Endodermal cell (in vitro differentiated cells): Measurements from ENCODE around the gene CCR2. TPM values are rescaled to one million over a fixed set of nuclear protein-coding genes. Genes with fewer than 3 reads are reported as not detected.
A peak's percentile ranks its signal among the peaks of the same experiment; 100 is the strongest.
"Not testable (repeated sequence)": the region's sequence is repeated elsewhere in the genome, so short reads cannot be mapped to it uniquely, and the experiment has no call there.

Experiments used
- DNase-seq: peaks from one replicate; pipeline ENCODE4 v3.0.0-alpha.2; 2017
- H3K27ac ChIP-seq: 2 replicates; pipeline ENCODE4 v1.5.1; 2013; ENCODE audit warnings: mild to moderate bottlenecking, low read depth, low read length, moderate library complexity
- H3K27me3 ChIP-seq: 2 replicates; pipeline ENCODE4 v1.6.1; 2013; ENCODE audit warnings: mild to moderate bottlenecking, low read length, moderate library complexity; ENCODE audit not compliant: insufficient read depth, control insufficient read depth, poor library complexity, severe bottlenecking
- H3K36me3 ChIP-seq: 2 replicates; pipeline ENCODE4 v1.7.0; 2013; ENCODE audit warnings: mild to moderate bottlenecking, low read length, moderate library complexity; ENCODE audit not compliant: control insufficient read depth, insufficient read depth
- H3K4me1 ChIP-seq: one replicate; pipeline ENCODE4 v1.7.0; 2013; ENCODE audit warnings: low read length; ENCODE audit not compliant: control insufficient read depth, insufficient read depth
- H3K4me3 ChIP-seq: 2 replicates; pipeline ENCODE4 v1.5.1; 2013; ENCODE audit warnings: mild to moderate bottlenecking, low read length, moderate library complexity
- H3K9ac ChIP-seq: 2 replicates; pipeline ENCODE4 v1.6.1; 2013; ENCODE audit warnings: mild to moderate bottlenecking, low read length, moderate library complexity; ENCODE audit not compliant: poor library complexity, severe bottlenecking; ENCODE audit errors: extremely low read depth
- H3K9me3 ChIP-seq: 2 replicates; pipeline ENCODE4 v1.6.1; 2013; ENCODE audit warnings: mild to moderate bottlenecking, low read length, moderate library complexity; ENCODE audit not compliant: control insufficient read depth
- H3K27ac Mint-ChIP-seq: 2 replicates; pipeline ENCODE4 v1.8.0; 2020; ENCODE audit warnings: mixed read lengths
- H3K27me3 Mint-ChIP-seq: 2 replicates; pipeline ENCODE4 v1.8.0; 2021; ENCODE audit warnings: mild to moderate bottlenecking, mixed read lengths; ENCODE audit not compliant: insufficient read depth
- H3K36me3 Mint-ChIP-seq: 2 replicates; pipeline ENCODE4 v1.8.0; 2020; ENCODE audit warnings: low read depth, mixed read lengths
- H3K4me1 Mint-ChIP-seq: 2 replicates; pipeline ENCODE4 v1.8.0; 2020; ENCODE audit warnings: mixed read lengths
- H3K4me3 Mint-ChIP-seq: 2 replicates; pipeline ENCODE4 v1.8.0; 2020; ENCODE audit warnings: mild to moderate bottlenecking, moderate library complexity, mixed read lengths
- H3K9me3 Mint-ChIP-seq: 2 replicates; pipeline ENCODE4 v1.8.0; 2020; ENCODE audit warnings: mild to moderate bottlenecking, mixed read lengths
- WGBS, 2 experiments: methylation state at CpG; one replicate each; pipeline versions ENCODE4 v1.1.5 to v1.1.7; 2013; ENCODE audit warnings: missing lambda C conversion rate in 2 of 2, mixed read lengths in 1 of 2; ENCODE audit not compliant: insufficient coverage in 1 of 2, insufficient read length in 1 of 2; 5-methylcytosine and 5-hydroxymethylcytosine counted together
- total RNA-seq, 2 donors: library from RNA; stranded (reverse); fragmentation: NEBNext Ultra II Directional in 1 of 2; extraction: Animal tissue kit (Norgen Biotek cat#: 25700) in 1 of 2; gene quantifications; 2 replicates in 1 of 2; 3 replicates in 1 of 2; pipeline ENCODE4 v1.2.1, GENCODE V29; 2021
- TF ChIP-seq, protein P1 (sequence below): fragments of 200-600 bp; sonication (generic); conservative IDR thresholded peaks from 2 replicates; pipeline ENCODE4 v1.5.0; 2021; ENCODE audit warnings: antibody characterized with exemption, mild to moderate bottlenecking

Gene CCR2
- total RNA-seq, 2 donors from 2014 or later = not detected

DNA sequence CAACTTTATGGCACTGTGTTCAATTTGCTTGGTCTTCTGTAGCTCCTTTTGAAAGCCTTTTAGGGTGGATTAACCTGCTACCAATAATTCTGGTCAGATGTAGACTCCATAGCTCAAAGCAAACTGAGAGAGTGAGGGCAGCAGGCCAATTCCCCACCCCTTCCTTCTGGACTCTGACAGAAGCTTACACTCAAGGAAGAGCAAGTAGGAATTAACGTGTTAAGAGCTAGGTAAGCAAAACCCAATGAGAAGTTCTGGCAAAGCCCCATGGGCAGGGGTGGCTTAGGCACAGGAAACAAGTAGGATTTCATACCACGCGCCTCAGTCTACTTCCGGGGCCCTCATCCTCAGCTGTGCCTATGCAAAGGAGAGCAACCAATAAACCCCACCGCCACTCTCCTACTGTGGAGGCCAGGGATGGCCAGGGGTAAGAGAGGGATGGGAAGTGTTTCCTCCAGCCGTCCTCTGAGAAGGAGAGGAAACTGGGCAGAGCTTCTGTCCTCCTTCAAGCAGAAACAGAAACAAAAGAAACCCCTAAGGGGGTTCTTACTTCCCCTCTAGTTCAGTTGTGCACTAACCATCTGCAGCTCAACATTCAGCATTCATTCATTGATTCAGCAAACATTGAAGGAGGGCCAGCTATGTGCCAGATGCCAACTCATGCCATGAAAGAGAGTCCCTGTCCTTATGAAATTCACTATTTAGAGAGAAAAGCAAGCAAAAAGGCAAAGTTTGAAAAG, 29.5 kb downstream of the CCR2 start:
- peak; percentile 22 for DNase-seq
- Histone ChIP-seq H3K36me3 (no peaks in the 10 kb centered on the region), H3K27me3 (no peaks in the 10 kb centered on the region), H3K9ac (no peak overlapping the region), H3K4me3 (no peak overlapping the region), H3K4me1 (peaks cover 16% of the 10 kb centered on the region), H3K27ac (no peak overlapping the region), H3K9me3 (peaks cover 13% of the 10 kb centered on the region)
- WGBS, 2 experiments = 95 to 99% methylated on average over 4 to 6 of the region's 6 CpGs
- Mint-ChIP-seq H3K27me3 (no peaks in the 10 kb centered on the region), H3K4me1 (peaks cover 30% of the 10 kb centered on the region), H3K27ac (no peak overlapping the region), H3K4me3 (no peak overlapping the region), H3K36me3 (no peaks in the 10 kb centered on the region), H3K9me3 (no peaks in the 10 kb centered on the region)
- TF ChIP-seq, protein P1, sequence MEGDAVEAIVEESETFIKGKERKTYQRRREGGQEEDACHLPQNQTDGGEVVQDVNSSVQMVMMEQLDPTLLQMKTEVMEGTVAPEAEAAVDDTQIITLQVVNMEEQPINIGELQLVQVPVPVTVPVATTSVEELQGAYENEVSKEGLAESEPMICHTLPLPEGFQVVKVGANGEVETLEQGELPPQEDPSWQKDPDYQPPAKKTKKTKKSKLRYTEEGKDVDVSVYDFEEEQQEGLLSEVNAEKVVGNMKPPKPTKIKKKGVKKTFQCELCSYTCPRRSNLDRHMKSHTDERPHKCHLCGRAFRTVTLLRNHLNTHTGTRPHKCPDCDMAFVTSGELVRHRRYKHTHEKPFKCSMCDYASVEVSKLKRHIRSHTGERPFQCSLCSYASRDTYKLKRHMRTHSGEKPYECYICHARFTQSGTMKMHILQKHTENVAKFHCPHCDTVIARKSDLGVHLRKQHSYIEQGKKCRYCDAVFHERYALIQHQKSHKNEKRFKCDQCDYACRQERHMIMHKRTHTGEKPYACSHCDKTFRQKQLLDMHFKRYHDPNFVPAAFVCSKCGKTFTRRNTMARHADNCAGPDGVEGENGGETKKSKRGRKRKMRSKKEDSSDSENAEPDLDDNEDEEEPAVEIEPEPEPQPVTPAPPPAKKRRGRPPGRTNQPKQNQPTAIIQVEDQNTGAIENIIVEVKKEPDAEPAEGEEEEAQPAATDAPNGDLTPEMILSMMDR = no peak

DNA sequence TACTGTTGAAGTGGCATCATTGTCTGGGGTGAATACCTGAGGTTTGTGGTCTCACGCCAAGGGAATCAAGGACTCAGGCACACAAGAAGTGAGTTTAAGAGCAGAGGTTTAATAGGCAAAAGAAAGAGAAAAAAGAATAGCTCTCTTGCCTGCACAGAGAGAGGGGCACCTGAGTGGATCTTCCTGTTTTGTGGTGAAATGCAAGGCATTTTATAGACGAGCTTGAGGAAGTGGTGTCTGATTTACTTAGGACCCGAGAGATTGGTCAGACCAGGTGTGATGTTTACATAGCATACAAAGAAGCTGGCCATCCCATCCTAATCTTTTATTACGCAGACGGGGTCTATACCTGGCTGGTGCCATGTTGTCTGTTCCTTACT, 30.0 kb downstream of the CCR2 start:
- Histone ChIP-seq H3K27me3 (no peaks in the 10 kb centered on the region), H3K27ac (no peak overlapping the region), H3K9me3 (peaks cover 18% of the 10 kb centered on the region), H3K36me3 (no peaks in the 10 kb centered on the region), H3K4me1 (peaks cover 16% of the 10 kb centered on the region), H3K9ac (no peak overlapping the region), H3K4me3 (no peak overlapping the region)
- Mint-ChIP-seq H3K27ac (no peak overlapping the region), H3K36me3 (no peaks in the 10 kb centered on the region), H3K4me3 (no peak overlapping the region), H3K9me3 (no peaks in the 10 kb centered on the region), H3K27me3 (no peaks in the 10 kb centered on the region), H3K4me1 (peaks cover 30% of the 10 kb centered on the region)
- TF ChIP-seq, protein P1 = no peak
- peak; percentile 17 for DNase-seq
- 91 to 100% methylated on average over 4 to 5 of the region's 5 CpGs for WGBS, 2 experiments

DNA sequence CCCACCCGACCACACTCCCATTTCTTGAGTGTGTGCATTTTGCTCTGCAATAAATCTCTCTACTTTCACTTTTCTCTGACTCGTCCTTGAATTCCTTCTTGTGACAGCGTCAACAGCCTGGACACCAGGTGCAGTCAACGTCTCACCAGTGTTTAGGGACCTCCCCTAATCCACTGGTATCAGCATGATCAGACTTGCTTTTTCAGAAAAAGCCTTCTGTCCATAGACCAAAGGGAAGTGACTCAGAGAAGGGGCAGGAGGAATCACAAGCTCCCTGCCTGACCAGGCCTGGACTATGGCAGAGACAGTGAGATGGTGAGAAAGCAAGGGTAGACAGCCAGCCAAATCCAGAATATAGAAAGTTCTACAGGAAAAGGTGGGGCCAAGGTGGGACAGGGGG, 32.3 kb downstream of the CCR2 start:
- Mint-ChIP-seq H3K4me1 (peaks cover 18% of the 10 kb centered on the region), H3K36me3 (no peaks in the 10 kb centered on the region), H3K27me3 (no peaks in the 10 kb centered on the region)

DNA sequence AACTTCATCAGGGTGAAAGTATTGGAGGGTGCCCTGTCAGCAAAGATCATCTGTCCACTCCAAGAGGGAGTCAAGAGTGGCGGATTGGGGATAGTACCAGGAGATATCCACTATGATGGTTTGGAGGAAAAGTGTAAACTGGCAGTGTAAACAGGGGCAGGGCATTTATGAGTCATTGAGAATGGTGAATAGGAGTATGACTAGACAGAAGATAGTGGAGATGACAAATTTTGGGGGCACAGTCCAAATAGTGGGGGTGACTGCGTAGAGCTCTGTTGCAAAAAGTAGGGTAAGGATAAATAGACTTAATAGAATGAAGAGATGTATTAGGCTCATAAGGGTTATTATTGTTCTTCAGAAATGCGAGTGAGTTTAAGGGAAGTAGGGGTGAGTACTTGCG, 34.9 kb downstream of the CCR2 start:
- not testable (repeated sequence) for H3K27ac ChIP-seq, H3K4me3 Mint-ChIP-seq, H3K27me3 Mint-ChIP-seq, H3K36me3 ChIP-seq, H3K9me3 Mint-ChIP-seq, H3K36me3 Mint-ChIP-seq, H3K27me3 ChIP-seq, DNase-seq, H3K9ac ChIP-seq, H3K4me1 ChIP-seq, H3K27ac Mint-ChIP-seq
- 94 to 97% methylated on average over 4 of the region's 4 CpGs for WGBS, 2 experiments
- H3K4me1 Mint-ChIP-seq = peaks cover 21% of the 10 kb centered on the region
- Histone ChIP-seq H3K9me3 (peaks cover 21% of the 10 kb centered on the region), H3K4me3 (peak overlapping the region; percentile 24)

More for the DNA sequence above, 32.3 kb downstream of the CCR2 start:
- Histone ChIP-seq H3K4me1 (peaks cover 12% of the 10 kb centered on the region), H3K9me3 (peaks cover 21% of the 10 kb centered on the region), H3K27ac (no peak overlapping the region), H3K9ac (no peak overlapping the region), H3K4me3 (no peak overlapping the region), H3K27me3 (no peaks in the 10 kb centered on the region), H3K36me3 (no peaks in the 10 kb centered on the region)
- Mint-ChIP-seq H3K27ac (no peak overlapping the region), H3K9me3 (no peaks in the 10 kb centered on the region), H3K4me3 (no peak overlapping the region)
- WGBS, 2 experiments = 93 to 94% methylated on average over 4 of the region's 4 CpGs
- no peak for DNase-seq
- TF ChIP-seq, protein P1 = no peak
